ENCODE measurements around the gene PRDM11.

- TF ChIP-seq CTCF (conservative IDR thresholded peaks at IDR 0.05) (no peak), ZFX (IDR thresholded peaks at IDR 0.05) (no peak)
Observed at GRCh38 chr11:45108070-45109064, 38.1 kb upstream of the PRDM11 start.

All from C4-2B (cell line).